Endodermal cell (in vitro differentiated cells): ENCODE results near the gene NOXRED1. TPM values are rescaled to one million over a fixed set of nuclear protein-coding genes. Genes with fewer than 3 reads are reported as not detected.

Experiments used
- DNase-seq: peaks from one replicate; pipeline ENCODE4 v3.0.0-alpha.2; 2017
- H3K27ac ChIP-seq: 2 replicates; pipeline ENCODE4 v1.5.1; 2013; ENCODE audit warnings: mild to moderate bottlenecking, low read depth, low read length, moderate library complexity
- H3K27me3 ChIP-seq: 2 replicates; pipeline ENCODE4 v1.6.1; 2013; ENCODE audit warnings: mild to moderate bottlenecking, low read length, moderate library complexity; ENCODE audit not compliant: insufficient read depth, control insufficient read depth, poor library complexity, severe bottlenecking
- H3K36me3 ChIP-seq: 2 replicates; pipeline ENCODE4 v1.7.0; 2013; ENCODE audit warnings: mild to moderate bottlenecking, low read length, moderate library complexity; ENCODE audit not compliant: control insufficient read depth, insufficient read depth
- H3K4me1 ChIP-seq: one replicate; pipeline ENCODE4 v1.7.0; 2013; ENCODE audit warnings: low read length; ENCODE audit not compliant: control insufficient read depth, insufficient read depth
- H3K4me3 ChIP-seq: 2 replicates; pipeline ENCODE4 v1.5.1; 2013; ENCODE audit warnings: mild to moderate bottlenecking, low read length, moderate library complexity
- H3K9ac ChIP-seq: 2 replicates; pipeline ENCODE4 v1.6.1; 2013; ENCODE audit warnings: mild to moderate bottlenecking, low read length, moderate library complexity; ENCODE audit not compliant: poor library complexity, severe bottlenecking; ENCODE audit errors: extremely low read depth
- H3K9me3 ChIP-seq: 2 replicates; pipeline ENCODE4 v1.6.1; 2013; ENCODE audit warnings: mild to moderate bottlenecking, low read length, moderate library complexity; ENCODE audit not compliant: control insufficient read depth
- H3K27ac Mint-ChIP-seq: 2 replicates; pipeline ENCODE4 v1.8.0; 2020; ENCODE audit warnings: mixed read lengths
- H3K27me3 Mint-ChIP-seq: 2 replicates; pipeline ENCODE4 v1.8.0; 2021; ENCODE audit warnings: mild to moderate bottlenecking, mixed read lengths; ENCODE audit not compliant: insufficient read depth
- H3K36me3 Mint-ChIP-seq: 2 replicates; pipeline ENCODE4 v1.8.0; 2020; ENCODE audit warnings: low read depth, mixed read lengths
- H3K4me1 Mint-ChIP-seq: 2 replicates; pipeline ENCODE4 v1.8.0; 2020; ENCODE audit warnings: mixed read lengths
- H3K4me3 Mint-ChIP-seq: 2 replicates; pipeline ENCODE4 v1.8.0; 2020; ENCODE audit warnings: mild to moderate bottlenecking, moderate library complexity, mixed read lengths
- H3K9me3 Mint-ChIP-seq: 2 replicates; pipeline ENCODE4 v1.8.0; 2020; ENCODE audit warnings: mild to moderate bottlenecking, mixed read lengths
- WGBS, 2 experiments: methylation state at CpG; one replicate each; pipeline versions ENCODE4 v1.1.5 to v1.1.7; 2013; ENCODE audit warnings: missing lambda C conversion rate in 2 of 2, mixed read lengths in 1 of 2; ENCODE audit not compliant: insufficient coverage in 1 of 2, insufficient read length in 1 of 2; 5-methylcytosine and 5-hydroxymethylcytosine counted together
- total RNA-seq, 2 donors: library from RNA; stranded (reverse); fragmentation: NEBNext Ultra II Directional in 1 of 2; extraction: Animal tissue kit (Norgen Biotek cat#: 25700) in 1 of 2; gene quantifications; 2 replicates in 1 of 2; 3 replicates in 1 of 2; pipeline ENCODE4 v1.2.1, GENCODE V29; 2021
- TF ChIP-seq, protein P1 (sequence below): fragments of 200-600 bp; sonication (generic); conservative IDR thresholded peaks from 2 replicates; pipeline ENCODE4 v1.5.0; 2021; ENCODE audit warnings: antibody characterized with exemption, mild to moderate bottlenecking

NOXRED1 gene
- total RNA-seq, 2 donors from 2014 or later, result 0.49 to 0.92 TPM

DNA sequence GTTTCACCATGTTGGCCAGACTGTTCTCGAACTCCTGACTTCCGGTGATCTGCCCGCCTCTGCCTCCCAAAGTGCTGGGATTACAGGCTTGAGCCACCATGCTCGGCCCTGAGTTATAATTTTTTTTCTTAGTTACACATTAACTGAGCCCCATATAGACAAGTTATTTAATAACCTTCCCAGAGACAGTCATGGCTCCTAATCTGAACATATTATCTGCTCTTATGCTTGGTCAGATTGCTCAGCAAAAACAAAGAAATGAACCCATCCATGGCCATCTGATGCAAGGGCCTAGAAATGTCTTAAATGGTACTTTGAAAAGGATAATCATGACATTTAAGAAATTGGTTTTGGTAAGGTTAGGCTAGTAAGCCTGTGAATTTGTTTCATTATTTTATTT is 33.1 kb downstream of the NOXRED1 start:
- Mint-ChIP-seq H3K36me3 (peaks cover 9% of the 10 kb centered on the region), H3K27ac (no peak overlapping the region), H3K4me3 (no peak overlapping the region), H3K4me1 (no peaks in the 10 kb centered on the region), H3K27me3 (no peaks in the 10 kb centered on the region), H3K9me3 (no peaks in the 10 kb centered on the region)
- no peak for DNase-seq
- WGBS, 2 experiments, result 93 to 100% methylated on average over 3 to 4 of the region's 4 CpGs
- Histone ChIP-seq H3K9me3 (no peaks in the 10 kb centered on the region), H3K9ac (no peak overlapping the region), H3K36me3 (no peaks in the 10 kb centered on the region), H3K27ac (no peak overlapping the region), H3K27me3 (no peaks in the 10 kb centered on the region), H3K4me3 (no peak overlapping the region), H3K4me1 (peaks cover 3% of the 10 kb centered on the region)
- TF ChIP-seq, protein P1, sequence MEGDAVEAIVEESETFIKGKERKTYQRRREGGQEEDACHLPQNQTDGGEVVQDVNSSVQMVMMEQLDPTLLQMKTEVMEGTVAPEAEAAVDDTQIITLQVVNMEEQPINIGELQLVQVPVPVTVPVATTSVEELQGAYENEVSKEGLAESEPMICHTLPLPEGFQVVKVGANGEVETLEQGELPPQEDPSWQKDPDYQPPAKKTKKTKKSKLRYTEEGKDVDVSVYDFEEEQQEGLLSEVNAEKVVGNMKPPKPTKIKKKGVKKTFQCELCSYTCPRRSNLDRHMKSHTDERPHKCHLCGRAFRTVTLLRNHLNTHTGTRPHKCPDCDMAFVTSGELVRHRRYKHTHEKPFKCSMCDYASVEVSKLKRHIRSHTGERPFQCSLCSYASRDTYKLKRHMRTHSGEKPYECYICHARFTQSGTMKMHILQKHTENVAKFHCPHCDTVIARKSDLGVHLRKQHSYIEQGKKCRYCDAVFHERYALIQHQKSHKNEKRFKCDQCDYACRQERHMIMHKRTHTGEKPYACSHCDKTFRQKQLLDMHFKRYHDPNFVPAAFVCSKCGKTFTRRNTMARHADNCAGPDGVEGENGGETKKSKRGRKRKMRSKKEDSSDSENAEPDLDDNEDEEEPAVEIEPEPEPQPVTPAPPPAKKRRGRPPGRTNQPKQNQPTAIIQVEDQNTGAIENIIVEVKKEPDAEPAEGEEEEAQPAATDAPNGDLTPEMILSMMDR, result no peak

DNA sequence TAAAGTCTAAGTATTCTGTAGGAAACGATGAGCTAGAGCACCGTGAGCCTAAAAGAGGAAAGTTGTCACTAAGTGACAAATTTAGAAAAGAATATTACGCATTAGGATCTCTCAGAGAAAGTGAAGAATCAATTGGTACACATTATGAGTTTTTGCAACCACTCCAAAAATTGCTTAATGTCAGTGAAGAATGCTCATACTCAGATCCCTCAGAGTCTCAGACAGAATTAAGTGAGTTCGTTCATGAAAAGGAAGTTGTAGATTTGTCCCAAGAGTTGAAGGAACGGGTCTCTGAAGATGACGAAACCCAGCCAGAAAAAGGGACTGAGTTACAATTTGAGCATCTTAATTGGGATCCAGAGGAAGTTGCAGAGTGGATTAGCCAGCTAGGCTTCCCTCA is 44.6 kb downstream of the NOXRED1 start:
- H3K9ac ChIP-seq, result no peak overlapping the region
- Mint-ChIP-seq H3K4me1 (peaks cover 25% of the 10 kb centered on the region), H3K9me3 (no peaks in the 10 kb centered on the region), H3K27ac (no peak overlapping the region), H3K27me3 (peaks cover 4% of the 10 kb centered on the region), H3K4me3 (no peak overlapping the region), H3K36me3 (peaks cover 2% of the 10 kb centered on the region)
- no peaks in the 10 kb centered on the region for H3K36me3 ChIP-seq
- DNase-seq, result no peak
- peaks cover 6% of the 10 kb centered on the region for H3K4me1 ChIP-seq
- H3K9me3 ChIP-seq, result no peaks in the 10 kb centered on the region
- H3K4me3 ChIP-seq, result no peak overlapping the region
- TF ChIP-seq, protein P1, result no peak
- H3K27ac ChIP-seq, result no peak overlapping the region
- H3K27me3 ChIP-seq, result no peaks in the 10 kb centered on the region
- 90 to 97% methylated on average over 5 to 6 of the region's 6 CpGs for WGBS, 2 experiments

DNA sequence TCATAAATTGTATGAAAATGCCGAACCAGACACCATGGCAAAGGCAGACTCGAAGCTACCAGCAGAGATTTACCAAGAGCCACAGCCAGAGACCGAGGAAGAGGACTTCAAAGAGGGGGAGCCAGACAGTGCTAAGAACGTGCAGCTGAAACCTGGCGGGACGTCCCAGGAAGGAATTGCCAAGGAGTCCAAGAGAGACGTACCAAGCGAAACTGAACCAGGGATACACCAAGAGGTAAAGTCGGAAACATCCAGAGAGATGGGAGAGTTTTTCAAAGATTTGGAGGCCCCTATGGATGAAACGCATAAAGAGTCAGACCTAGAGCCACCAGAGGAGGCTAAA is 45.9 kb downstream of the NOXRED1 start:
- peaks cover 33% of the 10 kb centered on the region for H3K4me1 Mint-ChIP-seq
- Histone ChIP-seq H3K27ac (no peak overlapping the region), H3K4me1 (peaks cover 6% of the 10 kb centered on the region), H3K27me3 (no peaks in the 10 kb centered on the region), H3K36me3 (no peaks in the 10 kb centered on the region), H3K9ac (peak overlapping the region; percentile 86), H3K4me3 (peak overlapping the region; percentile 86), H3K9me3 (no peaks in the 10 kb centered on the region)
- H3K27me3 Mint-ChIP-seq, result peaks cover 4% of the 10 kb centered on the region
- no peak for DNase-seq
- 30 to 34% methylated on average over 9 to 10 of the region's 10 CpGs for WGBS, 2 experiments
- no peak overlapping the region for H3K27ac Mint-ChIP-seq
- TF ChIP-seq, protein P1, result no peak
- no peak overlapping the region for H3K4me3 Mint-ChIP-seq
- H3K36me3 Mint-ChIP-seq, result peaks cover 2% of the 10 kb centered on the region
- H3K9me3 Mint-ChIP-seq, result no peaks in the 10 kb centered on the region
